OCI-LY1 (cell line): ENCODE data around the gene BDNF.

Experiments
- CTCF ChIP-seq: fragments of 200-600 bp; sonication (generic), shearing (Covaris generic); IDR thresholded peaks from 2 replicates; pipeline ENCODE4 v1.5.1; 2017; ENCODE audit warnings: mild to moderate bottlenecking, antibody characterized with exemption, low read length, moderate library complexity, mixed read lengths
- EZH2 ChIP-seq: fragments of 200-600 bp; sonication (generic), shearing (Covaris generic); IDR thresholded peaks from 2 replicates; pipeline ENCODE4 v1.8.0; 2017; ENCODE audit warnings: borderline replicate concordance, mixed run types, mild to moderate bottlenecking, antibody characterized with exemption, low read length, moderate library complexity, mixed read lengths

GRCh38 chr11:27681664-27682063, 18.6 kb downstream of the BDNF start:
- TF ChIP-seq CTCF (no peak), EZH2 (no peak)
